B cell (primary cell): ENCODE results near the gene FBLIM1.

ENCODE experiments used
- CTCF ChIP-seq: fragments of 200-600 bp; IDR thresholded peaks from one replicate; pipeline ENCODE4 v1.8.0; 2022; ENCODE audit warnings: antibody characterized with exemption, mild to moderate bottlenecking
- EZH2 ChIP-seq: IDR thresholded peaks from 2 replicates; pipeline ENCODE4 v1.6.1; 2012; ENCODE audit warnings: borderline replicate concordance, low read depth, mild to moderate bottlenecking, moderate library complexity, low read length; ENCODE audit not compliant: insufficient read depth, poor library complexity, severe bottlenecking

- TF ChIP-seq EZH2, result no peak
- TF ChIP-seq CTCF, result no peak
These were observed 41.0 kb upstream of the FBLIM1 start for GRCh38 chr1:15717418-15718125.
